GM19467 (cell line): ENCODE measurements around the gene FAM167B.
"Not testable (repeated sequence)": the region's sequence is repeated elsewhere in the genome, so short reads cannot be mapped to it uniquely, and the experiment has no call there.

ENCODE experiments used
- ATAC-seq: cut with Tn5 transposase; IDR thresholded peaks from one replicate; pipeline ENCODE4 v1.9.1; 2021; ENCODE audit warnings: mild to moderate bottlenecking, moderate library complexity; ENCODE audit not compliant: unreplicated experiment

Gene FAM167B

GRCh38 chr1:32255072-32256071, 8.3 kb downstream of the FAM167B start:
- ATAC-seq = no peak

- ATAC-seq = no peak
These were observed 9.6 kb downstream of the FAM167B start for GRCh38 chr1:32256473-32257226.

GRCh38 chr1:32257227-32257508, 10.1 kb downstream of the FAM167B start:
- no peak for ATAC-seq

- not testable (repeated sequence) for ATAC-seq
These were observed 16.2 kb downstream of the FAM167B start for GRCh38 chr1:32263236-32263593.

- no peak for ATAC-seq
These were observed 16.7 kb downstream of the FAM167B start for GRCh38 chr1:32263744-32264143.

GRCh38 chr1:32265846-32266245, 18.8 kb downstream of the FAM167B start:
- no peak for ATAC-seq

- no peak for ATAC-seq
These were observed 20.0 kb downstream of the FAM167B start for GRCh38 chr1:32266921-32267591.

GRCh38 chr1:32269744-32270143, 22.7 kb downstream of the FAM167B start:
- no peak for ATAC-seq

- no peak for ATAC-seq
These were observed 25.8 kb downstream of the FAM167B start for GRCh38 chr1:32272557-32273390.

- ATAC-seq = no peak
These were observed 26.6 kb downstream of the FAM167B start for GRCh38 chr1:32273391-32274208.

- no peak for ATAC-seq
These were observed 27.8 kb downstream of the FAM167B start for GRCh38 chr1:32274646-32275340.

- no peak for ATAC-seq
These were observed 28.4 kb downstream of the FAM167B start for GRCh38 chr1:32275424-32275823.

- no peak for ATAC-seq
These were observed 29.2 kb downstream of the FAM167B start for GRCh38 chr1:32276032-32276782.

GRCh38 chr1:32284777-32285176, 37.8 kb downstream of the FAM167B start:
- ATAC-seq = not testable (repeated sequence)

GRCh38 chr1:32285658-32286057, 38.6 kb downstream of the FAM167B start:
- ATAC-seq = no peak

GRCh38 chr1:32286763-32287162, 39.7 kb downstream of the FAM167B start:
- no peak for ATAC-seq

- no peak for ATAC-seq
These were observed 42.2 kb downstream of the FAM167B start for GRCh38 chr1:32289256-32289655.

GRCh38 chr1:32291145-32291707, 44.2 kb downstream of the FAM167B start:
- no peak for ATAC-seq
